SK-N-SH (cell line): ENCODE results near the gene DIPK2B. TPM values are rescaled to one million over a fixed set of nuclear protein-coding genes. Genes with fewer than 3 reads are reported as not detected.

ENCODE experiments used
- CTCF ChIA-PET: fragments of 300-600, 350-600 bp; formaldehyde crosslinking; extraction: SDS; loops from one replicate; lab custom pipeline; 2021; lab: Yijun Ruan, JAX
- POLR2A ChIA-PET: fragments of 350-600 bp; sonication (Branson Sonifier 250); formaldehyde crosslinking; extraction: SDS; loops from one replicate; lab custom pipeline; 2020; ENCODE audit warnings: antibody characterized with exemption, inconsistent platforms; lab: Yijun Ruan, JAX
- DNase-seq: peaks from one replicate; pipeline ENCODE4 v3.0.0; 2012
- H2AFZ ChIP-seq: fragments of 200-600 bp; sonication (generic); 2 replicates; pipeline ENCODE4 v1.8.1; 2016; ENCODE audit warnings: antibody characterized with exemption, mild to moderate bottlenecking, low read depth
- H3F3A ChIP-seq: fragments of 200-600 bp; sonication (generic); replicated peaks from 2 replicates; pipeline ENCODE3; 2016; ENCODE audit warnings: antibody characterized with exemption, mild to moderate bottlenecking; ENCODE audit not compliant: insufficient read depth
- H3K27ac ChIP-seq, 2 experiments: fragments of 200-500 bp in 1 of 2; fragments of 200-600 bp in 1 of 2; sonication (Bioruptor generic) in 1 of 2; sonication (generic), shearing (Covaris generic) in 1 of 2; 2 replicates each; pipeline versions ENCODE4 v1.5.1 to v1.6.1; 2014 to 2016; ENCODE audit warnings: low read depth in 2 of 2, inconsistent platforms in 1 of 2, low read length in 1 of 2, mild to moderate bottlenecking in 1 of 2, mixed read lengths in 1 of 2
- H3K27me3 ChIP-seq: fragments of 200-600 bp; sonication (generic), shearing (Covaris generic); 2 replicates; pipeline ENCODE4 v1.6.1; 2016; ENCODE audit warnings: mixed run types; ENCODE audit not compliant: insufficient read depth
- H3K36me3 ChIP-seq, 2 experiments: fragments of 200-500 bp in 1 of 2; fragments of 200-600 bp in 1 of 2; sonication (Bioruptor generic) in 1 of 2; sonication (generic) in 1 of 2; replicated peaks in 1 of 2; 2 replicates each; pipeline versions ENCODE3 to v1.5.1; 2014 to 2016; ENCODE audit warnings: low read length in 1 of 2, mild to moderate bottlenecking in 1 of 2; ENCODE audit not compliant: insufficient read depth in 2 of 2, control insufficient read depth in 1 of 2
- H3K4me1 ChIP-seq, 2 experiments: fragments of 200-500 bp in 1 of 2; fragments of 200-600 bp in 1 of 2; sonication (Bioruptor generic) in 1 of 2; sonication (generic), shearing (Covaris generic) in 1 of 2; 2 replicates each; pipeline versions ENCODE4 v1.5.1 to v1.6.1; 2014 to 2016; ENCODE audit warnings: low read depth in 1 of 2, low read length in 1 of 2, mixed run types in 1 of 2; ENCODE audit not compliant: insufficient read depth in 2 of 2, control insufficient read depth in 1 of 2
- H3K4me2 ChIP-seq: fragments of 200-600 bp; sonication (generic), shearing (Covaris generic); 2 replicates; pipeline ENCODE4 v1.6.1; 2017; ENCODE audit warnings: mixed run types
- H3K4me3 ChIP-seq, 2 experiments: fragments of 200-500 bp in 1 of 2; fragments of 200-600 bp in 1 of 2; sonication (Bioruptor generic) in 1 of 2; sonication (generic), shearing (Covaris generic) in 1 of 2; 2 replicates each; pipeline versions ENCODE4 v1.5.1 to v1.8.1; 2014 to 2016; ENCODE audit warnings: low read depth in 2 of 2, inconsistent platforms in 1 of 2, low read length in 1 of 2, mild to moderate bottlenecking in 1 of 2, mixed read lengths in 1 of 2, moderate library complexity in 1 of 2
- H3K79me2 ChIP-seq: fragments of 200-600 bp; sonication (generic); 2 replicates; pipeline ENCODE4 v1.8.1; 2017; ENCODE audit warnings: mild to moderate bottlenecking; ENCODE audit not compliant: insufficient read depth
- H3K9ac ChIP-seq: fragments of 200-600 bp; sonication (generic); 2 replicates; pipeline ENCODE4 v1.6.1; 2017; ENCODE audit warnings: mixed run types
- H3K9me2 ChIP-seq: fragments of 200-600 bp; sonication (generic); 2 replicates; pipeline ENCODE4 v1.6.1; 2017; ENCODE audit warnings: mixed run types
- H3K9me3 ChIP-seq: fragments of 200-600 bp; sonication (generic); 2 replicates; pipeline ENCODE4 v1.6.1; 2017; ENCODE audit warnings: mixed run types, mild to moderate bottlenecking, moderate library complexity
- H4K20me1 ChIP-seq: fragments of 200-600 bp; sonication (generic); 2 replicates; pipeline ENCODE4 v1.6.1; 2017; ENCODE audit warnings: mild to moderate bottlenecking, mixed run types; ENCODE audit not compliant: insufficient read depth
- EZH2phosphoT487 ChIP-seq: fragments of 200-600 bp; sonication (generic); IDR thresholded peaks from 2 replicates; pipeline ENCODE4 v1.6.1; 2017; ENCODE audit warnings: low read depth, mixed run types, mild to moderate bottlenecking, antibody characterized with exemption, moderate library complexity, borderline replicate concordance
- GATA2 ChIP-seq: sonication (generic); formaldehyde crosslinking; IDR thresholded peaks from 2 replicates; pipeline ENCODE4 v1.5.0; 2020; ENCODE audit warnings: mild to moderate bottlenecking, missing genetic modification reagents
- SMC3 ChIP-seq: IDR thresholded peaks from 2 replicates; pipeline ENCODE4 v1.6.1; 2012; ENCODE audit warnings: low read depth, low read length, improper control_type of control experiment
- TEAD4 ChIP-seq: IDR thresholded peaks from 2 replicates; pipeline ENCODE4 v1.4.0; 2012; ENCODE audit warnings: mild to moderate bottlenecking, borderline replicate concordance; ENCODE audit not compliant: insufficient read depth
- YY1 ChIP-seq: IDR thresholded peaks from 2 replicates; pipeline ENCODE4 v1.4.0; 2012; ENCODE audit warnings: low read depth, mild to moderate bottlenecking
- WGBS: methylation state at CpG from one replicate; pipeline ENCODE4 v1.1.6; 2017; ENCODE audit warnings: low lambda C conversion rate; 5-methylcytosine and 5-hydroxymethylcytosine counted together
- polyA plus RNA-seq, 3 experiments: library from polyadenylated mRNA; depleted of rRNA; stranded (reverse); fragments of >200 nt; gene quantifications; 2 replicates each; pipeline ENCODE4 v1.2.3, GENCODE V29; 2012
- TF ChIP-seq, protein P1 (sequence below): IDR thresholded peaks from 2 replicates; pipeline ENCODE4; 2012
- TF ChIP-seq, protein P2 (sequence below): IDR thresholded peaks from 2 replicates; pipeline ENCODE4 v1.4.0; 2012; ENCODE audit warnings: low read depth
- TF ChIP-seq, protein P3 (sequence below): IDR thresholded peaks from 2 replicates; pipeline ENCODE4 v1.4.0; 2012; ENCODE audit warnings: low read depth, borderline replicate concordance

DIPK2B gene
- polyA plus RNA-seq, 1 of the 3 experiments (the other 2 are of a cell fraction) = 0.02 TPM

DNA sequence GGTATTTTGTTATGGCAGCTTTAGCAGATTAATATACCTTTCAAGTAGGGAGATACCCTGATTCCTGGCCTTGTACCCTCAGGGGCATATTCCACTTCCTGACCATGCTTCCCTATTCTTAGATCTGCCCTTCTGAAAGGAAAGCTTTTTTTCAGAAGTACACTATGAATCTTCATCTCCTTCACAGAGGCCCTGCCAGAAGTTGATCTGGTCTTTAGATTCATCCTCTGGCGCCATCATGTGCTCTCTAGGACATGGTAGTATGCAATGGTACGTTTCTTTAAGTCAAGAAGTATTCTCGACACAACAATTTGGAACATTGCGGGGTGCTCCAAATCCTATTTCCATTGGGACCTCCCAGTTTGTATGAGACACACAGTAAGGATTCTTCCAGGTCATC lies 39.6 kb upstream of the DIPK2B start:
- Histone ChIP-seq H3K9me3 (no peaks in the 10 kb centered on the region), H3K4me3 (no peak overlapping the region), H3K79me2 (no peaks in the 10 kb centered on the region), H3K4me2 (no peak overlapping the region), H3K9me2 (no peaks in the 10 kb centered on the region), H3F3A (no peaks in the 10 kb centered on the region), H3K9ac (no peak overlapping the region), H3K36me3 (no peaks in the 10 kb centered on the region), H4K20me1 (no peaks in the 10 kb centered on the region), H2AFZ (no peak overlapping the region), H3K27me3 (no peaks in the 10 kb centered on the region), H3K27ac (no peak overlapping the region), H3K4me1 (no peaks in the 10 kb centered on the region)
- no peak for DNase-seq
- no peak for TF ChIP-seq SMC3
- TF ChIP-seq TEAD4 = no peak
- no peak for TF ChIP-seq EZH2phosphoT487
- ChIA-PET POLR2A (no interaction called here), CTCF (no interaction called here)
- 38% methylated on average over 4 of the region's 4 CpGs for WGBS

DNA sequence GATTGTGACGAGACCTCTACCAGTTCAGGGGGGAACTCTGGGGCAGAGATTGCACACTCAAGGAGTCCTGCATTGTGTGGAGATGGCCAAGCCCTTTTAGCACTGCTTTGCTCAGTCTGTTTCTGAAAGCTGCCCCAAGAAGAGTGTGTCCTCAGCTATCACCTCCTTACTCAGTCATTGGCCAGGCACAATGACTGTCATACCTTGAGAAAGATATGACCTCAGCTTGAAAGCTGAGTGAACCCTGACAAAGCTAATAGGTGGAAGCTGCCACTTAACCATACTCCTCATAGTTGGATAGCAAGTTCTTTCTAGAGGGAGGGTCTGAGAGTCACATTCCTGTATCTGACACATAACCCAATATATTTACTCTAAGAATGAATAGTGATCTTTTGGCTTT lies 37.8 kb upstream of the DIPK2B start:
- H3K4me2 ChIP-seq = no peak overlapping the region
- ChIA-PET CTCF (no interaction called here), POLR2A (no interaction called here)
- no peaks in the 10 kb centered on the region for H3K9me3 ChIP-seq
- TF ChIP-seq GATA2 (CRISPR knock-in tag) (no peak), SMC3 (no peak)
- TF ChIP-seq, protein P1, sequence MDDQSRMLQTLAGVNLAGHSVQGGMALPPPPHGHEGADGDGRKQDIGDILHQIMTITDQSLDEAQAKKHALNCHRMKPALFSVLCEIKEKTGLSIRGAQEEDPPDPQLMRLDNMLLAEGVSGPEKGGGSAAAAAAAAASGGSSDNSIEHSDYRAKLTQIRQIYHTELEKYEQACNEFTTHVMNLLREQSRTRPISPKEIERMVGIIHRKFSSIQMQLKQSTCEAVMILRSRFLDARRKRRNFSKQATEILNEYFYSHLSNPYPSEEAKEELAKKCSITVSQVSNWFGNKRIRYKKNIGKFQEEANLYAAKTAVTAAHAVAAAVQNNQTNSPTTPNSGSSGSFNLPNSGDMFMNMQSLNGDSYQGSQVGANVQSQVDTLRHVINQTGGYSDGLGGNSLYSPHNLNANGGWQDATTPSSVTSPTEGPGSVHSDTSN = no peak
- H3K36me3 ChIP-seq = no peaks in the 10 kb centered on the region
- no peak overlapping the region for H3K4me3 ChIP-seq
- 25% methylated on average over 1 of the region's 1 CpG for WGBS
- H3K9ac ChIP-seq = no peak overlapping the region
- H3K9me2 ChIP-seq = no peaks in the 10 kb centered on the region
- DNase-seq = no peak
- no peaks in the 10 kb centered on the region for H3F3A ChIP-seq
- H3K27ac ChIP-seq = no peak overlapping the region
- H2AFZ ChIP-seq = no peak overlapping the region
- H3K27me3 ChIP-seq = no peaks in the 10 kb centered on the region
- no peaks in the 10 kb centered on the region for H4K20me1 ChIP-seq
- H3K79me2 ChIP-seq = no peaks in the 10 kb centered on the region
- H3K4me1 ChIP-seq = no peaks in the 10 kb centered on the region

DNA sequence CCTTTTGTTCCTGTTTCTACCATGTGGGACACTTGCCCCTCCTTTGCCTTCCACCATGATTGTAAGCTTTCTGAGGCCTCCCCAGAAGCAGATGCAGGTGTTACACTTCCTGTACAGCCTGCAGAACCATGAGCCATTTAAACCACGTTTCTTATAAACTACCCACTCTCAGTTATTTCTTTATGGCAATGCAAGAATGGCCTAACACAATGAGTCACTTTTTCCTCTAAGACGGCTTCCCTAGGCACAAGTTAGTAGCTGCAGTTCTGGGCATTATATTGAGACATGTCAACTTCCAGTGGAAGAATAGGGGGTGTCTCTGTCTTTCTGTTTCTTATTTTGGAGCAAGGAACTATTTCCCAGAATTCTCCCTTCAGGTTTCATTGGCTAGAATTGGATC lies 32.9 kb upstream of the DIPK2B start:
- Histone ChIP-seq H3K9ac (no peak overlapping the region), H3K79me2 (no peaks in the 10 kb centered on the region), H3F3A (no peaks in the 10 kb centered on the region), H3K9me2 (no peaks in the 10 kb centered on the region), H3K27ac (no peak overlapping the region), H3K27me3 (no peaks in the 10 kb centered on the region; the same call in 1 of the 2 replicates), H3K4me1 (no peaks in the 10 kb centered on the region), H4K20me1 (no peaks in the 10 kb centered on the region), H2AFZ (no peak overlapping the region), H3K36me3 (no peaks in the 10 kb centered on the region), H3K9me3 (no peaks in the 10 kb centered on the region), H3K4me2 (no peak overlapping the region), H3K4me3 (no peak overlapping the region)
- WGBS = 11% methylated on average over 2 of the region's 2 CpGs
- ChIA-PET POLR2A (no interaction called here), CTCF (no interaction called here)
- no peak for DNase-seq
- TF ChIP-seq, protein P2, sequence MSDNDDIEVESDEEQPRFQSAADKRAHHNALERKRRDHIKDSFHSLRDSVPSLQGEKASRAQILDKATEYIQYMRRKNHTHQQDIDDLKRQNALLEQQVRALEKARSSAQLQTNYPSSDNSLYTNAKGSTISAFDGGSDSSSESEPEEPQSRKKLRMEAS = no peak
- no peak for TF ChIP-seq YY1
- TF ChIP-seq, protein P1 = no peak
- TF ChIP-seq SMC3 = no peak
- TF ChIP-seq, protein P3, sequence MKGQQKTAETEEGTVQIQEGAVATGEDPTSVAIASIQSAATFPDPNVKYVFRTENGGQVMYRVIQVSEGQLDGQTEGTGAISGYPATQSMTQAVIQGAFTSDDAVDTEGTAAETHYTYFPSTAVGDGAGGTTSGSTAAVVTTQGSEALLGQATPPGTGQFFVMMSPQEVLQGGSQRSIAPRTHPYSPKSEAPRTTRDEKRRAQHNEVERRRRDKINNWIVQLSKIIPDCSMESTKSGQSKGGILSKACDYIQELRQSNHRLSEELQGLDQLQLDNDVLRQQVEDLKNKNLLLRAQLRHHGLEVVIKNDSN = no peak
